B cell (primary cell): ENCODE measurements around the gene SEC63.

Experiments used
- EZH2 ChIP-seq: IDR thresholded peaks from 2 replicates; pipeline ENCODE4 v1.6.1; 2012; ENCODE audit warnings: borderline replicate concordance, low read depth, mild to moderate bottlenecking, moderate library complexity, low read length; ENCODE audit not compliant: insufficient read depth, poor library complexity, severe bottlenecking
- TF ChIP-seq, protein P1 (sequence below): fragments of 200-600 bp; IDR thresholded peaks from one replicate; pipeline ENCODE4 v1.8.0; 2022; ENCODE audit warnings: antibody characterized with exemption, mild to moderate bottlenecking

DNA sequence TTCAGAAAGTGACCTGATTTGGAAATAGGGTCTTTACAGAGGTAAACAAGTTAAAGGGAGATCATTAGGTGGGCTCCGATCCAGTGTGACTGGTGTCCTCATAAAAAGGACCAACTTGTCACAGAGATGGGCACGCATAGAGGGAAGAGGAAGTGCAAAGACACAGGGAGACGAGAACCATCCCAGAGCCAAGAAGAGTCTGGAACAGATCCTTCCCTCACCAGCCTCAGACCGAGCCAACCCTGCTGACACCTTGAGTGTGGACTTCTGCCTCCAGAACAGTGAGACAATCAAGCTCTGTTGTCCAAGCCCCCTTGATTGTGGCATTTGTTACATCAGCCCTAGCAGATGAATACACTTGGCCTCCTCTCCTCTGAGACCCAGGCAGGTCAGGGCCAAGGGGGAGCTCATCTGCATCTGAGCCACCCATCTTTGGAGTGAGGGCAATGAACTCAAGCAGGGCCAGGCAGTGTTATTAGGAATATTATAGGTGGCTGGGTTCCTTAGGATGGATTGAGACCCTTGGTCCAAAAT is 111.7 kb downstream of the SEC63 start:
- TF ChIP-seq, protein P1, sequence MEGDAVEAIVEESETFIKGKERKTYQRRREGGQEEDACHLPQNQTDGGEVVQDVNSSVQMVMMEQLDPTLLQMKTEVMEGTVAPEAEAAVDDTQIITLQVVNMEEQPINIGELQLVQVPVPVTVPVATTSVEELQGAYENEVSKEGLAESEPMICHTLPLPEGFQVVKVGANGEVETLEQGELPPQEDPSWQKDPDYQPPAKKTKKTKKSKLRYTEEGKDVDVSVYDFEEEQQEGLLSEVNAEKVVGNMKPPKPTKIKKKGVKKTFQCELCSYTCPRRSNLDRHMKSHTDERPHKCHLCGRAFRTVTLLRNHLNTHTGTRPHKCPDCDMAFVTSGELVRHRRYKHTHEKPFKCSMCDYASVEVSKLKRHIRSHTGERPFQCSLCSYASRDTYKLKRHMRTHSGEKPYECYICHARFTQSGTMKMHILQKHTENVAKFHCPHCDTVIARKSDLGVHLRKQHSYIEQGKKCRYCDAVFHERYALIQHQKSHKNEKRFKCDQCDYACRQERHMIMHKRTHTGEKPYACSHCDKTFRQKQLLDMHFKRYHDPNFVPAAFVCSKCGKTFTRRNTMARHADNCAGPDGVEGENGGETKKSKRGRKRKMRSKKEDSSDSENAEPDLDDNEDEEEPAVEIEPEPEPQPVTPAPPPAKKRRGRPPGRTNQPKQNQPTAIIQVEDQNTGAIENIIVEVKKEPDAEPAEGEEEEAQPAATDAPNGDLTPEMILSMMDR = no peak
- TF ChIP-seq EZH2 = no peak
